Activated naive CD4-positive, alpha-beta T cell treated with anti-CD3 and anti-CD28 coated beads, Interleukin-2, amount 10 ng/mL, durations not matched to agents 7 days and 5 days (primary cell): ENCODE data around the gene CEP57L1.
"Not testable (repeated sequence)": the region's sequence is repeated elsewhere in the genome, so short reads cannot be mapped to it uniquely, and the experiment has no call there.

Experiments
- CTCF ChIA-PET: fragments of 350-600 bp; sonication (Branson Sonifier 250); formaldehyde crosslinking; loops from one replicate; lab custom pipeline; 2021; ENCODE audit warnings: antibody characterized with exemption; lab: Charles Lee
- DNase-seq: peaks from one replicate; pipeline ENCODE4 v3.0.0-alpha.2; 2020
- H3K27ac Mint-ChIP-seq: one replicate; pipeline ENCODE4 v1.8.0; 2021; ENCODE audit warnings: mild to moderate bottlenecking, moderate library complexity, mixed read lengths
- H3K27me3 Mint-ChIP-seq: one replicate; pipeline ENCODE4 v1.8.0; 2021; ENCODE audit warnings: mild to moderate bottlenecking, mixed read lengths
- H3K36me3 Mint-ChIP-seq: one replicate; pipeline ENCODE4 v1.8.0; 2021; ENCODE audit warnings: mixed read lengths
- H3K4me1 Mint-ChIP-seq: one replicate; pipeline ENCODE4 v1.8.0; 2021; ENCODE audit warnings: mixed read lengths
- H3K4me3 Mint-ChIP-seq: one replicate; pipeline ENCODE4 v1.8.0; 2021; ENCODE audit warnings: mild to moderate bottlenecking, moderate library complexity, mixed read lengths
- H3K9me3 Mint-ChIP-seq: one replicate; pipeline ENCODE4 v1.8.0; 2021; ENCODE audit warnings: mixed read lengths

Gene CEP57L1

GRCh38 chr6:109105681-109106080, 10.4 kb downstream of the CEP57L1 start:
- CTCF ChIA-PET, result no interaction called here
- H3K4me3 Mint-ChIP-seq, result no peak overlapping the region

GRCh38 chr6:109109663-109110062, 14.4 kb downstream of the CEP57L1 start:
- H3K27me3 Mint-ChIP-seq, CTCF ChIA-PET, H3K9me3 Mint-ChIP-seq, DNase-seq, H3K4me1 Mint-ChIP-seq, H3K4me3 Mint-ChIP-seq, H3K27ac Mint-ChIP-seq: not testable (repeated sequence)
- peaks cover 15% of the 10 kb centered on the region for H3K36me3 Mint-ChIP-seq

More at GRCh38 chr6:109105681-109106080, 10.4 kb downstream of the CEP57L1 start:
- Mint-ChIP-seq H3K4me1 (no peaks in the 10 kb centered on the region), H3K36me3 (peaks cover 20% of the 10 kb centered on the region), H3K27ac (no peak overlapping the region), H3K9me3 (no peaks in the 10 kb centered on the region), H3K27me3 (no peaks in the 10 kb centered on the region)
- DNase-seq, result no peak

- H3K4me3 Mint-ChIP-seq, H3K4me1 Mint-ChIP-seq, DNase-seq, CTCF ChIA-PET, H3K9me3 Mint-ChIP-seq, H3K27ac Mint-ChIP-seq, H3K27me3 Mint-ChIP-seq: not testable (repeated sequence)
- peaks cover 14% of the 10 kb centered on the region for H3K36me3 Mint-ChIP-seq
Measured at GRCh38 chr6:109112663-109113062, 17.4 kb downstream of the CEP57L1 start.

GRCh38 chr6:109117346-109118035, 22.2 kb downstream of the CEP57L1 start:
- Mint-ChIP-seq H3K27me3 (no peaks in the 10 kb centered on the region), H3K4me3 (no peak overlapping the region), H3K4me1 (peaks cover 11% of the 10 kb centered on the region), H3K27ac (no peak overlapping the region), H3K9me3 (no peaks in the 10 kb centered on the region), H3K36me3 (no peaks in the 10 kb centered on the region)
- DNase-seq, result no peak
- CTCF ChIA-PET, result interaction anchor here (1.5 kb wide), 1 partner anchor 266 kb away, joined by 3 read pairs; no protein-coding TSS in a partner anchor

- no peaks in the 10 kb centered on the region for H3K27me3 Mint-ChIP-seq
- H3K4me1 Mint-ChIP-seq, result peaks cover 11% of the 10 kb centered on the region
- no peaks in the 10 kb centered on the region for H3K36me3 Mint-ChIP-seq
- no peak overlapping the region for H3K4me3 Mint-ChIP-seq
- DNase-seq, result no peak
- no peaks in the 10 kb centered on the region for H3K9me3 Mint-ChIP-seq
- CTCF ChIA-PET, result no interaction called here
- no peak overlapping the region for H3K27ac Mint-ChIP-seq
Measured at GRCh38 chr6:109118337-109118736, 23.0 kb downstream of the CEP57L1 start.

GRCh38 chr6:109118871-109119354, 23.6 kb downstream of the CEP57L1 start:
- CTCF ChIA-PET, result no interaction called here
- H3K4me1 Mint-ChIP-seq, result peaks cover 11% of the 10 kb centered on the region
- no peaks in the 10 kb centered on the region for H3K9me3 Mint-ChIP-seq
- no peak overlapping the region for H3K27ac Mint-ChIP-seq
- H3K4me3 Mint-ChIP-seq, result no peak overlapping the region
- no peaks in the 10 kb centered on the region for H3K36me3 Mint-ChIP-seq
- H3K27me3 Mint-ChIP-seq, result no peaks in the 10 kb centered on the region
- no peak for DNase-seq

- no peak for DNase-seq
- Mint-ChIP-seq H3K4me3 (no peak overlapping the region), H3K36me3 (peaks cover 2% of the 10 kb centered on the region), H3K9me3 (no peaks in the 10 kb centered on the region), H3K27me3 (no peaks in the 10 kb centered on the region), H3K27ac (no peak overlapping the region), H3K4me1 (peaks cover 11% of the 10 kb centered on the region)
- CTCF ChIA-PET, result no interaction called here
Measured at GRCh38 chr6:109121411-109121810, 26.1 kb downstream of the CEP57L1 start.

- peaks cover 11% of the 10 kb centered on the region for H3K4me1 Mint-ChIP-seq
- no peaks in the 10 kb centered on the region for H3K9me3 Mint-ChIP-seq
- H3K4me3 Mint-ChIP-seq, result no peak overlapping the region
- H3K27ac Mint-ChIP-seq, result no peak overlapping the region
- no peaks in the 10 kb centered on the region for H3K27me3 Mint-ChIP-seq
- no peak for DNase-seq
- peaks cover 2% of the 10 kb centered on the region for H3K36me3 Mint-ChIP-seq
- CTCF ChIA-PET, result no interaction called here
Measured at GRCh38 chr6:109124219-109124618, 28.9 kb downstream of the CEP57L1 start.

- Mint-ChIP-seq H3K36me3 (peaks cover 5% of the 10 kb centered on the region), H3K9me3 (no peaks in the 10 kb centered on the region), H3K4me1 (peaks cover 5% of the 10 kb centered on the region), H3K4me3 (no peak overlapping the region), H3K27me3 (no peaks in the 10 kb centered on the region), H3K27ac (no peak overlapping the region)
- no peak for DNase-seq
- CTCF ChIA-PET, result no interaction called here
Measured at GRCh38 chr6:109125504-109125903, 30.2 kb downstream of the CEP57L1 start.

GRCh38 chr6:109130065-109130464, 34.8 kb downstream of the CEP57L1 start:
- H3K27me3 Mint-ChIP-seq, result no peaks in the 10 kb centered on the region
- H3K9me3 Mint-ChIP-seq, result peaks cover 1% of the 10 kb centered on the region
- no peak overlapping the region for H3K27ac Mint-ChIP-seq
- no peak overlapping the region for H3K4me3 Mint-ChIP-seq
- no peaks in the 10 kb centered on the region for H3K4me1 Mint-ChIP-seq
- no peak for DNase-seq
- CTCF ChIA-PET, result no interaction called here
- peaks cover 11% of the 10 kb centered on the region for H3K36me3 Mint-ChIP-seq

- CTCF ChIA-PET, H3K27me3 Mint-ChIP-seq, H3K9me3 Mint-ChIP-seq, H3K4me3 Mint-ChIP-seq, DNase-seq, H3K4me1 Mint-ChIP-seq, H3K36me3 Mint-ChIP-seq, H3K27ac Mint-ChIP-seq: not testable (repeated sequence)
Measured at GRCh38 chr6:109135600-109135999, 40.3 kb downstream of the CEP57L1 start.

GRCh38 chr6:109136039-109136438, 40.7 kb downstream of the CEP57L1 start:
- H3K4me3 Mint-ChIP-seq, H3K4me1 Mint-ChIP-seq, CTCF ChIA-PET, DNase-seq, H3K27me3 Mint-ChIP-seq, H3K27ac Mint-ChIP-seq, H3K9me3 Mint-ChIP-seq: not testable (repeated sequence)
- peaks cover 11% of the 10 kb centered on the region for H3K36me3 Mint-ChIP-seq

GRCh38 chr6:109136530-109136929, 41.2 kb downstream of the CEP57L1 start:
- H3K4me1 Mint-ChIP-seq, H3K27ac Mint-ChIP-seq, DNase-seq, H3K9me3 Mint-ChIP-seq, CTCF ChIA-PET, H3K27me3 Mint-ChIP-seq, H3K4me3 Mint-ChIP-seq: not testable (repeated sequence)
- peaks cover 11% of the 10 kb centered on the region for H3K36me3 Mint-ChIP-seq

- CTCF ChIA-PET, result no interaction called here
- no peak for DNase-seq
Measured at GRCh38 chr6:109139109-109139508, 43.8 kb downstream of the CEP57L1 start.

GRCh38 chr6:109142067-109142466, 46.8 kb downstream of the CEP57L1 start:
- H3K27me3 Mint-ChIP-seq, H3K36me3 Mint-ChIP-seq, H3K9me3 Mint-ChIP-seq, H3K27ac Mint-ChIP-seq, CTCF ChIA-PET, DNase-seq, H3K4me1 Mint-ChIP-seq, H3K4me3 Mint-ChIP-seq: not testable (repeated sequence)

More at GRCh38 chr6:109139109-109139508, 43.8 kb downstream of the CEP57L1 start:
- no peak overlapping the region for H3K27ac Mint-ChIP-seq
- no peaks in the 10 kb centered on the region for H3K27me3 Mint-ChIP-seq
- H3K4me1 Mint-ChIP-seq, result no peaks in the 10 kb centered on the region
- peaks cover 5% of the 10 kb centered on the region for H3K9me3 Mint-ChIP-seq
- H3K36me3 Mint-ChIP-seq, result peaks cover 11% of the 10 kb centered on the region
- H3K4me3 Mint-ChIP-seq, result no peak overlapping the region
